GM19238 (cell line): ENCODE results near the gene B3GNT7.
"Not testable (repeated sequence)": the region's sequence is repeated elsewhere in the genome, so short reads cannot be mapped to it uniquely, and the experiment has no call there.

Experiments used
- DNase-seq: peaks from one replicate; pipeline ENCODE4 v3.0.0; 2011; ENCODE audit warnings: low spot score; ENCODE audit not compliant: insufficient read length

B3GNT7 gene

DNA sequence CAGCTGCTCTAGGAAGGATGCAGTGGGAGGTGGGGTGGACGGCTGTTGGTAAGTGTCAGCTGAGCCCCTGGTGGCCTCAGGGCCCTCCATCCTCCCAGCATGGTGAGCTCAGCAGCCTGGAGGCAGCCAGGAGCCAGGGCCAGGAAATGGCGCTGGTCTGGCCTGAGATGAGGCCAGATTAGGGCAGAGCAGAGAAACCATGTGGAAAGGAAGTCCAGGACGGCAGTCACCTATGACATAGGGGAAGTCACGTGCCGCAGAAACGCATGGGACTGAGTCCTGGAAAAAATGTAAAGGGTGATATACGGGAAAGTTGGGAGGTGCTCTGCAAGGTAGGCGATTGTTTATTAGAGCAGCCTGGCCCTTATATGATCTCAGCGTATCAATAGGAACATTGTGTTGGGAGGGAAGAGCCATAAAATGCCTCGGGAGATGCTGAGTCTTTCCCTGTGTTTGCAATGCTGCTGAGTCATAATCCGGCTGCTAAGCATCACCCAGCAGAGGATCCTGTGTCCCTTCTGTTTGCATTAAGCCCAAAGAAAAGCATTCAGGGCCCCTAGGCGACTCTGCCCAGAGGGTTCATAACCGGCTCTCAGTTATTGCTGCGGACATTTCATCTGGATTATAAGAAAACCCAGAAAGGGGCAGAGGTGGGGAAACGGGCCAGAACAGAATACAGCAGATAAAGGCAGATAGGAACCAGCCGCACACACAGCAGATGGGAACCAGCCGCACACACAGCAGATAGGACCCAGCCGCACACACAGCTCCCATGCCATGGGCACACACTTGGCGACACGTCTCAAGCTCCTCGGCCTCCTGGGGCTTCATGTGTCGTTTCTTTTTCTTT lies 30.3 kb upstream of the B3GNT7 start:
- no peak for DNase-seq

- no peak for DNase-seq
These were observed 28.3 kb upstream of the B3GNT7 start for GRCh38 chr2:231367178-231367577.

- no peak for DNase-seq
These were observed 25.7 kb upstream of the B3GNT7 start for GRCh38 chr2:231369580-231370428.

DNA sequence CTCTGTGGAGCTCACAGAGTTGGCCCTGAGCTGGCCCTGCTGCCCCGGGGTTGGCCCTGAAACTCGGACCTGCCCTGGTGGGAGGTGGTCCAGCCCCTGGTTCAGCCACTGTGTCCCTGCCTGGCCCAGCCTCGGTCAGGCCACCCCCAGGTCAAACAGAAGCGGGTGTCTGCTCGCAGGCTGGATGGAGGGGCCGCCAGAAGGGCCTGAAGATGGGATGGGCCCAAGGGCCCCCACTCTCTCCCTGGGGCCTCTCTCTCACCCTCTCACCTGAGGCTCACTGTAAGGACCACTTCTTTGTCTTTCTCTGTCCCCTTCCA lies 25.1 kb upstream of the B3GNT7 start:
- DNase-seq, result no peak

DNA sequence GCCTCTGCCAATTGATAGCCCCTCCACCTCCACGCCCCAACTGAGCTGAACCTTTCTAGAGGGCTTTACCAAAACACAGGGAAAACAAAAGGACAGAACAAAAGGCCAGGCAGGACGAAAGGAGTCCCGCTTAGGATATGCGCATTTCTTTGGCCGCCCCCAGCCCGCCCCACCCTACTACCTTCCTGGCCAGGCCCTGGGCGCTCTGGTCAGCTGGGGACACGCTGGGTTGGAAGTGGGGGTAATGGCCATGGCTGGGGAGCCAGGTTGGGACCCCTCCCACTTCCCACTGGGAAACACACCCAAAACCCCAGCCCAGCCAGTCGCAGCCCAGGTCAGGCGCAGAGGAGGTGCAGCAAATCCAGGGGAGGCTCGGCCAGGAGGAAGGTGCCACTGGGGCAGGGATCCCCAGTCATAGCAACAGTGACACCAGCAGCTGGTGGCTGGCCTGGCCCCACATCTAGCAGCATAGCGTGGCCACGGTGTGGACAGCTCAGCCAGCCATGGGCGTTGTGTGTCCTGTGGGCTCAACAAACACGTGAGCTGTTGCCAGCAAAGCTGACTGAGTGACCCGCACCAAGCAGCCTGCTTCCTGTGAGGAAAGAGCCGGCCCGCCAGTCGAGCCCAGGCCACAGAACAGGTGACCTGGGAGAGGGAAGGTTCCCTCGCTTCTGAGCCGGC lies 24.6 kb upstream of the B3GNT7 start:
- DNase-seq, result no peak

DNA sequence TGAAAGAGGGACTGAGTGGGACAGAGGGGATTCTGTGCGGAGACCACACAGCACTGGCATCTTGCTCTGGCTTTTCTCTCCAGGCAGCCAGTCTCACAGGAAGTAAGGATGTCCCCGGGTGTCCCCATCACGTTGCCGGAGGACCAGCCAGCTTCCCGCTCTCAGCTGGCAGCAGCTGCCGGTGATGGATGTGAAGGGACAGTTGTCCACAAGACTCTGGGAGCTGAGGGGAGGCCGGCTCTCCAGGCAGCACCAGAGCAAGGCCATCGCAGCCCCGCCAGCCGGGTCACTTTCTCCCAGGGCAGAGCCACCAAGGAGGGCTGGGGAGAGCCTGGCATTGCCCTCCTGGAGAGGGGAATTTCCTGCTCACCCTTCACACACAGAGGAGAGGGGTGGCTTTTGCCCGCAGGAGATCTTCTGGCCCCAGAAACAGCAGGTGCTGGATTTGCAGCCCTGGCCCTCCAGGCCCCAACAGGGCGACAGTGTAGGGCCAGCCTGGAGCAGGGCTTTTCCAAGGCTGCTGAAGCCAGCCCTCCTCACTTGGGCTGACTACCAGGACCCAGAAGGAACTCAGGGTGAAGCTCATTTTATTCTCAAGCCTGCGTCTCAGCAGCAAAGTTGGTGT lies 24.0 kb upstream of the B3GNT7 start:
- no peak for DNase-seq

DNA sequence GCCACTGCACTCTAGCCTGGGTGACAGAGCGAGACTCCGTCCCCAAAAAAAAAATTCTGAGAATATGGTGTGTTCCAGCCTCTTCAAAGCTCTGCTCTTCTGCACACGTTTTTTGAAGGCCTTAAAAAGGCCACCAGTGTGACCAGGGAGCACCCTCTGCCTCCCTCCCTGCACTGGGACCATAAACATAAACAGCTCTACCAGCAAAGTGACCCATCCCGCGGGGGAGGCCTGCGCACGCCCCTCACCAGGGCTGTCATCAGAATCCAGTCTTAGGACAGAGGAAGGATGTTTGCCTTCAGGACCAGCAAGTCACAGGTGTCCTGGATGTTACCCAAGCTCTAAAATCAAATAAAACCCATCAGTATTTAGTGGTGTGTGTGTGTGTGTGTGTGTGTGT lies 23.2 kb upstream of the B3GNT7 start:
- no peak for DNase-seq

- DNase-seq, result no peak
These were observed 22.3 kb upstream of the B3GNT7 start for GRCh38 chr2:231373184-231373583.

DNA sequence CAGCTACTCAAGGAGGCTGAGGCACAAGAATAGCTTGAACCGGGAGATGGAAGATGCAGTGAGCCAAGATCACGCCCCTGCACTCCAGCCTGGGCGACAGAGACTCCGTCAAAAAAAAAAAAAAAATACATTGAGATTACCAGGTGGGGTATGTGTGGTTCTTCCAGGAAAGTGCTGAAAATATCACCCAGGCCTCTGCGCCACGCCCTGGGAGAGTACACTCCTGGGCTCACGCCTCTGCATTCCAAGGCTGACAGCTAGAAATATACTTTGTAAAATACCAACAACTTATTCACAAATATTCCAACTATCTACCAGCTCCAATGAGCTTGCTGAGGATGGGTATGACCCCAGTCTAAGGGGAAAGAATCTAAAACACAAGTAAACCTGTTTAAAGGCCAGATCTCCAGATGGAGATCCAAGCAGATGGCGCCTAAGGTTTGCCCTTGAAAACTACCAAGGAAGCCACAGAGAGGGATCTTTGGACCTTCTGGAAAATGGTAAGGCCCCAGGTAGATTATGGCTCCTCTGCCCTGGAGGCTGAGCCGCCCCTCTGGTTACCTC lies 21.6 kb upstream of the B3GNT7 start:
- no peak for DNase-seq

GRCh38 chr2:231374771-231375170 lies 20.7 kb upstream of the B3GNT7 start:
- DNase-seq, result no peak

DNA sequence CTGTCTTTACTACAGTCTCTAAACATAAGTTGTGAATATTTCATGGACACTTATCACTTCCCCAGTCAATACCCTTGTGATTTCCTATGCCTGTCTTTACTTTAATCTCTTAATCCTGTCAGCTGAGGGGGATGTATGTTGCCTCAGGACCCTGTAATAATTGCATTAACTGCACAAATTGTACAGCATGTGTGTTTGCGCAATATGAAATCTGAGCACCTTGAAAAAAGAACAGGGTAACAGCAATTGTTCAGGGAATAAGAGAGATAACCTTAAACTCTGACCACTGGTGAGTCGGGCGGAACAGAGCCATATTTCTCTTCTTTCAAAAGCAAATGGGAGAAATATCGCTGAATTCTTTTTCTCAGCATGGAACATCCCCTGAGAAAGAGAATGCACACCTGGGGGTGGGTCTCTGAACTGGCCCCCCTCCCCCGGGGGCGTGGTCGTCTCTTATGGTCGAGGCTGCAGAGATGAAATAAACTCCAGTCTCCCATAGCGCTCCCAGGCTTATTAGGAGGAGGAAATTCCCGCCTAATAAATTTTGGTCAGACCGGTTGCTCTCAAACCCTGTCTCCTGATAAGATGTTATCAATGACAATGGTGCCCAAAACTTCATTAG lies 19.4 kb upstream of the B3GNT7 start:
- DNase-seq, result not testable (repeated sequence)

- DNase-seq, result no peak
These were observed 18.7 kb upstream of the B3GNT7 start for GRCh38 chr2:231376857-231377256.

DNA sequence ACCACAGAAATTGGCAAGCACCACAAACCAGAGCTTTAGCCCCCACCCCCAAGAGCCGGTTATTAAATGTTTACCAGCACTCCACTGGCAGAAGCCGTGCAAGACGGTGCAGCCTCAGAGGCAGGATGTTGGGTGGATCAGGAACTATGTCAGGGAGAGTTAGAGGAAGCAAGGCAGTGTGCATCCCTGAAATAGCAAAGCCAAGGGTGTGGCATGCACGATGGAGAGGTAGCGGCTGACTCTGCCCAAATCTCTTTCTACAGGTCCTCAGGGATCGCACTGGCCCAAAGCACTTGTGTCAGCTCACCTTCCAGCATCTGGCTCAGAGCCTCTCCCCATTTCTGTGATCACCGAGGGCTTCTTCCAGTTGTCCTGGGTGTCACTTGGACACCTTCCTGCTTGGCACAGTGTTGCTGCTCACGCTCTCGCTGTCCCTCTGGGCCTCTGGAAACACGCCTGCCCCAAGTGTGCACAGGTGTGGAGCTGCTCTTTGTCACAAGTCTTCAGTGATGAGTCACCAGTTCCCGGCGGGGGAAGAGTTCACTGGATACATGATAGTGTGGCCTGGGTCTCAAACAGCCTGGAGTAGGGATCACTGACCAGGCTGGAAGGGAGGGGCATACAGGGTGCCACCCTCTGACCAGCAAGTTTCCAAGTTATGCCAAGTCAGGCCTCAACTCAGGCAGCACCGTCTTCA lies 17.3 kb upstream of the B3GNT7 start:
- no peak for DNase-seq

DNA sequence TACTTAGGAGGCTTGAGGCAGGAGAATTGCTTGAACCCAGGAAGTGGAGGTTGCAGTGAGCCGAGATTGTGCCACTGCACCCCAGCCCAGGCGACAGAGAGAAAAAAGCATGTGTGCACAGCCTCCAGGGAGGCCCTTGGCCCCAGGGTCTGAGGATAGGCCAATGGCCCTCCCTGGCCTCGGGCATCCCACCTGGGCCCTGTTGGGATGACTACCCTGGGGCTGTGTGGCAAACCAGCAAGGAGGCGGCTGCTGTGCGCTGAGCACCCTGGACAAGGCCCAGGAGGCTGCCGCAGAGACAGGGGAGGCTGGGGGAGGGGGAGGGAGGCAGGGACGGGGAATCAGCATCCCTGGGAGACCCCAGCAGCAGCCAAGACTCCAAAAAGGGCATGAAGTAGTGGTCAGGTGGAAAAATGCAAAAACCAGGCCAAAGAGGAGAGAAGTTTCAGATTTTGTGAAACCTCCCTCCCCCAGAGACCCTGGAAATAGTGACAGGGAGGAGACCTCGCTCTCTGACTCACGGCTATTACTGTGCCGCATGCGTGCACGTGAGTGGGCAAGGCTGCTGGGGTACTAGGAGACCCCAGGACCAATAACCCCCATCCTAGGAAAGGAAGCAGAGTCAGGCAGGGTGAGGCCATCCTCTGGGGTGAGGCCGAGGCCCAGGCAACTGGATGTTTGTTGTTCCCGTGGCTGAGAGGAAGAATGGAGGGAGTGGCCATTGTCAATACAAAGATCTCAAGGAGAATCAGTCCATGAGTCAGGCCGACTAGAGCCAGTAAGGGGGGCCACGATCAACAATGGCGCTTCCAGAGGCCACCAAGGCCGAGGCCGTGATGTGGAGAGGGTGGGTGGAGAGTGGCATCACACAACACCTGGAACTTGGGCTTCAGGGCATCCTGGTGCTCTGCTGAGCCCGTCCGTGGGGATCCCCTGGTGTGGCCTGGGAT lies 16.0 kb upstream of the B3GNT7 start:
- DNase-seq, result no peak

GRCh38 chr2:231380307-231380706 lies 15.2 kb upstream of the B3GNT7 start:
- no peak for DNase-seq

DNA sequence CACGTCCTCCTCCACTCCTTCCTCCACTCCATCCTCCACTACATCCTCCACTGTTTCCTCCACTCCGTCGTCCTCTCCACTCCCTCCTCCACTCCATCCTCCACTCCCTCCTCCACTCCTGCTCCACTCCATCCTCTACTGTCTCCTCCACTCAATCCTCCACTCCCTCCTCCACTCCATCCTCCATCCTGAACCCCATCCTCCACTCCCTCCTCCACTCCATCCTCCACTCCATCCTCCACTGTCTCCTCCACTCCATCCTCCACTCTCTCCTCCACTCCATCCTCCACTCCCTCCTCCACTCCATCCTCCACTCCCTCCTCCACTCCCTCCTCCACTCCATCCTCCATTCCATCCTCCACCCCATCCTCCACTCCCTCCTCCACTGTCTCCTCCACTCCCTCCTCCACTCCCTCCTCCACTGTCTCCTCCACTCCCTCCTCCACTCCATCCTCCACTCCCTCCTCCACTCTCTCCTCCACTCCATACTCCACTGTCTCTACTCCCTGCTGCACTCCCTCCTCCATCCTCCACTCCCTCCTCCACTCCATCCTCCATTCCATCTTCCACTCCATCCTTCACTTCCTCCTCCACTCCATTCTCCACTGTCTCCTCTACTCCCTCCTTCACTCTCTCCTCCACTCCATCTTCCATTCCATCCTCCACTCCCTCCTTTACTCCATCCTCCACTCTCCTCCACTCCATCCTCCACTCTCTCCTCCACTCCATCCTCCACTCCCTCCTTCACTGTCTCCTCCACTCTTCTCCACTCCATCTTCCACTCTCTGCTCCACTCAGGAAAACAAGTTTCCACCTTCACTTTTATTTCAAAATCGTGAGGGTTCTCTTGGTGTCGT lies 14.3 kb upstream of the B3GNT7 start:
- DNase-seq, result no peak

DNA sequence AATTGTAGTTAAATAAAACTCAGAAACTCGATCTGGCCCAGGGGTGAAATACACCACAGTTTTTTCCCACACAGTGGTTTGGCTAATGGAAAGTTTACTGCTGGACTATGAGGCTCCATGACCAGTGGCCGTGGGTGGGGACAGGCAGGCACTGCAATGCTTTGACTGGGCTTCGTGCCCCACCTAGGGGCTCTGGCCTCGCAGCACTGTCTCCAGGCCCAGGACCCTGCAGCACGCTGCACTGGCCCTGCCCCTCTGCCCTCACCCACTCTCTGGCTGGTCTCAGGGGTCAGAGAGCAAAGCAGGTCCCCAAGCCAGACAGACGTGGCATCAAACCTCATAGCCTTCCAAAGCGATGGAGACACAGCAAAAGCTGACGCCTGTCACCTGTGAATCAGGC lies 13.4 kb upstream of the B3GNT7 start:
- DNase-seq, result no peak

GRCh38 chr2:231383416-231384108 lies 11.9 kb upstream of the B3GNT7 start:
- no peak for DNase-seq
